ENCODE data around the gene CHST13.

The CHST13 gene

DNA sequence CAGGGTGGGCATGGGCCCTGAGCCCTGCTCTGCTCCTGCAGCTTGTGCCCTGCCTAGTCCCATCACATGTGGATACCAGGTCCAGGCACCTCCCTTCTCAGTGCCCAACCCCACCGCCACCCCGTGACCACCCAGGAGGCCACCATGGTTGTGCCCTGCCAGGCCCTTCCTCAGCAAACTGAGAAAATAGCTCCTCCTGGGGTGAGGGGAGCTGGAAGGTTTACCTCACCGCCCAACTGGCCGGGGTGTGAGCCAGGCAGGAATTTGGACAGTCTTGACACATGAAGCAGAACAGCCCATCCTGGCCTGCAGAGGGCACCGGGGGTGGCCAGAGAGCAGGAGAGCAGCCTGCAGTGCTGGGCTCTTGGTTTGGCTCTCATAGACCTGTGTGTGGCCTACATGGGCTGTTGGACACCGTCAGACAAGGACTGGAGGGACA is 46.2 kb downstream of the CHST13 start:
- Mint-ChIP-seq H3K4me3 (no peak overlapping the region), H3K4me1 (no peaks in the 10 kb centered on the region), H3K36me3 (ENCODE audit: low read depth) (no peaks in the 10 kb centered on the region), H3K9me3 (no peaks in the 10 kb centered on the region), H3K27me3 (ENCODE audit: low read depth) (no peaks in the 10 kb centered on the region), H3K27ac (no peak overlapping the region)
- TF ChIP-seq, protein P1, sequence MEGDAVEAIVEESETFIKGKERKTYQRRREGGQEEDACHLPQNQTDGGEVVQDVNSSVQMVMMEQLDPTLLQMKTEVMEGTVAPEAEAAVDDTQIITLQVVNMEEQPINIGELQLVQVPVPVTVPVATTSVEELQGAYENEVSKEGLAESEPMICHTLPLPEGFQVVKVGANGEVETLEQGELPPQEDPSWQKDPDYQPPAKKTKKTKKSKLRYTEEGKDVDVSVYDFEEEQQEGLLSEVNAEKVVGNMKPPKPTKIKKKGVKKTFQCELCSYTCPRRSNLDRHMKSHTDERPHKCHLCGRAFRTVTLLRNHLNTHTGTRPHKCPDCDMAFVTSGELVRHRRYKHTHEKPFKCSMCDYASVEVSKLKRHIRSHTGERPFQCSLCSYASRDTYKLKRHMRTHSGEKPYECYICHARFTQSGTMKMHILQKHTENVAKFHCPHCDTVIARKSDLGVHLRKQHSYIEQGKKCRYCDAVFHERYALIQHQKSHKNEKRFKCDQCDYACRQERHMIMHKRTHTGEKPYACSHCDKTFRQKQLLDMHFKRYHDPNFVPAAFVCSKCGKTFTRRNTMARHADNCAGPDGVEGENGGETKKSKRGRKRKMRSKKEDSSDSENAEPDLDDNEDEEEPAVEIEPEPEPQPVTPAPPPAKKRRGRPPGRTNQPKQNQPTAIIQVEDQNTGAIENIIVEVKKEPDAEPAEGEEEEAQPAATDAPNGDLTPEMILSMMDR (IDR thresholded peaks at IDR 0.05; ENCODE audit: unreplicated experiment in 3 of 3): no peak

DNA sequence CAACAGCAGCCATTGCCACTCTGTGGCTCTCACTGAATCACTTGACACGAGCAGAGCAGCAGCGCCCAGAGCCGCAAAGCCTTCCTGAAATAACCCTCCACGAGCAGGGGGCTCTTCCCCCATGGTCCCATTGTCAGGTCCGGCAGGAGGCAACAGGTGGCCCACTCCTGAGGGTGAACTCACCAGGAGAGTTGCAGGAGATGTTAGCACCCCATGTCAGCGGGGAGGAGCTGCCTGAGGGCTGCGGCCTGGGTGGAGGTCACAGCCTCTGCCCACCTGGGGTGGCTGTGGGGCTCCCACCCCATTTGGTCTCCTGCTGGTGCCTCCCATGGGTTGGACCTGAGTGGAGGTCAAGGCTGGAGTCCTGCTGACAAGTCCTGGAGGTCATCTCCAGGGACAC is 47.1 kb downstream of the CHST13 start:
- Mint-ChIP-seq H3K9me3 (no peaks in the 10 kb centered on the region), H3K27me3 (ENCODE audit: low read depth) (no peaks in the 10 kb centered on the region), H3K36me3 (ENCODE audit: low read depth) (no peaks in the 10 kb centered on the region), H3K4me1 (no peaks in the 10 kb centered on the region), H3K27ac (no peak overlapping the region), H3K4me3 (no peak overlapping the region)
- TF ChIP-seq, protein P1 (IDR thresholded peaks at IDR 0.05; ENCODE audit: unreplicated experiment in 3 of 3): no peak

DNA sequence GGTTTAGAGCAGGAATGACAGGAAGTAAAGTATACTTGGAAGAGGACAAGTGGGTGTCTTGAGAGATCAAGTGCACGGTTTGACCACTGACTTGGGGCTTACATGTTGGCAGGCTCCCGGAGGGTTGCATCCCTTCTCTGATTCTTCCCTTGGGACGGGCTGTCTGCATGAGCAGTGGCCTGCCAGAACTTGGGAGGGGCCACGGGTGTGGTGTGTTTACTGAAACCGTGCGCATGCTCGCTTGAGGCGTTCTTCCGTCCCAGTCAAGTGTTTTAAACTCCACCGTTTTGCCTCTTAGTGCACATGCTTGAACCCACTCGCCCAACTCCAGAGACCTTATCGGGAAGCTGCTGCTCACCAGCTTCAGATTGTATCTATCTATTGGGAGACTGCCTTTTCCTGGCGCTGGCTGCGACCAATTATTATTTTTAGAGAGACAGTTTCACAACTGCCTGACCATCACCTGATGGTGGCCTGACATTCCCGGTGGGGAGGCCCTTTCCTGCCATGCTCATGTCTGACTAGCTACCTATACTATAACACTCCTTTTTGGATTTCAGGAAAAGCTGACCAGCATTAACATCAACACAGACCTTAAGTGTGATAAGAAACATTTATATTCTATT is 49.6 kb downstream of the CHST13 start:
- no peak overlapping the region for H3K27ac Mint-ChIP-seq
- no peaks in the 10 kb centered on the region for H3K9me3 Mint-ChIP-seq
- no peaks in the 10 kb centered on the region for H3K4me1 Mint-ChIP-seq
- no peak overlapping the region for H3K4me3 Mint-ChIP-seq
- no peaks in the 10 kb centered on the region for H3K27me3 Mint-ChIP-seq (ENCODE audit: low read depth)
- TF ChIP-seq, protein P1 (IDR thresholded peaks at IDR 0.05; ENCODE audit: unreplicated experiment in 3 of 3): no peak
- H3K36me3 Mint-ChIP-seq (ENCODE audit: low read depth): no peaks in the 10 kb centered on the region

DNA sequence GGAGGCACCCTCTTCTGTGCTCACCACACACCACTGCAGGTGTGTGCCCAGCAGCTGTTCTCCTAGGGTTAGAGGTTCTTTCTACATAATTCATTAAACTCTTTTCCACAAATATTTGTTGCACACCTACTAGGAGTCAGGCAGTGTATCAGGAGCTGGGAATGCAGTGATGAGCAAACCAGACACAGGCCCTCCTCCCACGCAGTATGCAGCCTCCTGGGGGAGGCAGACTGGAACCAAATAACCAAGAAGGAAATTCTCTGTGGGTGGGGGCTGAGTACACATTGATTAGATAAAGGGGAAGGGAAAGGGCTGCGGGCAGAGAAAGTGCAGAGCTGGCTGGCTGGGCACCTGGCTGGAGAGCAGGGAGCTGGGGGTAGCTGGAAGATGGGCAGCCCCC is 53.3 kb downstream of the CHST13 start:
- Mint-ChIP-seq H3K4me3 (no peak overlapping the region), H3K27me3 (ENCODE audit: low read depth) (peaks cover 8% of the 10 kb centered on the region), H3K4me1 (no peaks in the 10 kb centered on the region), H3K27ac (no peak overlapping the region), H3K9me3 (peaks cover 8% of the 10 kb centered on the region), H3K36me3 (ENCODE audit: low read depth) (no peaks in the 10 kb centered on the region)
- TF ChIP-seq, protein P1 (IDR thresholded peaks at IDR 0.05; ENCODE audit: unreplicated experiment in 3 of 3): no peak

DNA sequence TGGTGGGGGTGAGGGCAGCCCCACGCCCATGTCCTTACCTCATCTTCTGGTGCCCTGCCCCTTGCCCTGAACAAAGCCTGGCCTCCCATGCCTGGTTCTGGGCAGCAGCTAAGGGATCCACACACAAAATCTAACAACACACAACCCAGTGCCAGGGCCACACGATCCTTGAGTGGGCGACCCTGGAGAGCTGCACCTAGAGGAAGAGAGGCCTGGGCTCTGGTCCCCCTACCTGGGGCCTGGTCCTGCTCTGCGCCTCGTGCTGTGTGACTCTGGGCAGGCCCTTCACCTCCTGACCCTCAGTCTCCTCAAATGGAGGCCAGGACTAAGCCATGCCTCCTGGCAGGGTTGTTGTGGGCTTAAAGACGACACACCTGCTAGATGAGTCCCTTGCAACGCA is 54.7 kb downstream of the CHST13 start:
- Mint-ChIP-seq H3K4me1 (no peaks in the 10 kb centered on the region), H3K9me3 (peaks cover 11% of the 10 kb centered on the region), H3K27ac (no peak overlapping the region), H3K36me3 (ENCODE audit: low read depth) (no peaks in the 10 kb centered on the region), H3K27me3 (ENCODE audit: low read depth) (peaks cover 8% of the 10 kb centered on the region), H3K4me3 (no peak overlapping the region)
- TF ChIP-seq, protein P1 (IDR thresholded peaks at IDR 0.05; ENCODE audit: unreplicated experiment in 3 of 3): no peak

DNA sequence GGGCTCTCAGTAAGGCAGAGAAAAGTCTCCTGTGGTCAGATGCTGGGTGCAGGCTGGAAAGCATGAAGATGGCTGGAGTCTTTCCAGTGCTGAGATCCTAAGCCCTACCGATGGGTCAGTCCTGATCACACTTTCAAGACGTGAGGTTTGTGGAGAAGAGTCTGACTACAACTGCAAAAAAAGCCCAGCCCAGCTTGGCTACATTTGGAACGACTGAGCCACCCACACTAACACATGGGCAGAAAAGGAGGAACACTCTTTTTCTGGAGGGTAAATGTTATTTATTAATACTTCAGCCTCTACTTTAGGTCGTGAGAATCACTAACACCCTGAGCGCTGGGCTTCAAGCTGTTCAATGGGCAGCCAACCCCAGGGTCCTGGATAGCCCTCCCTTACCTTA is 56.8 kb downstream of the CHST13 start:
- Mint-ChIP-seq H3K9me3 (peaks cover 14% of the 10 kb centered on the region), H3K36me3 (ENCODE audit: low read depth) (no peaks in the 10 kb centered on the region), H3K27ac (no peak overlapping the region), H3K27me3 (ENCODE audit: low read depth) (peaks cover 8% of the 10 kb centered on the region), H3K4me1 (no peaks in the 10 kb centered on the region), H3K4me3 (no peak overlapping the region)
- TF ChIP-seq, protein P1 (IDR thresholded peaks at IDR 0.05; ENCODE audit: unreplicated experiment in 3 of 3): no peak
